ENCODE measurements around the gene APOH. TPM values are rescaled to one million over a fixed set of nuclear protein-coding genes. Genes with fewer than 3 reads are reported as not detected.

The APOH gene
- total and polyA plus RNA-seq, 2 of the 13 experiments (the other 11 are each of a cell fraction or from before 2014, with no cell fraction given), result 4,846 to 5,748 TPM

- TF ChIP-seq, protein P1, sequence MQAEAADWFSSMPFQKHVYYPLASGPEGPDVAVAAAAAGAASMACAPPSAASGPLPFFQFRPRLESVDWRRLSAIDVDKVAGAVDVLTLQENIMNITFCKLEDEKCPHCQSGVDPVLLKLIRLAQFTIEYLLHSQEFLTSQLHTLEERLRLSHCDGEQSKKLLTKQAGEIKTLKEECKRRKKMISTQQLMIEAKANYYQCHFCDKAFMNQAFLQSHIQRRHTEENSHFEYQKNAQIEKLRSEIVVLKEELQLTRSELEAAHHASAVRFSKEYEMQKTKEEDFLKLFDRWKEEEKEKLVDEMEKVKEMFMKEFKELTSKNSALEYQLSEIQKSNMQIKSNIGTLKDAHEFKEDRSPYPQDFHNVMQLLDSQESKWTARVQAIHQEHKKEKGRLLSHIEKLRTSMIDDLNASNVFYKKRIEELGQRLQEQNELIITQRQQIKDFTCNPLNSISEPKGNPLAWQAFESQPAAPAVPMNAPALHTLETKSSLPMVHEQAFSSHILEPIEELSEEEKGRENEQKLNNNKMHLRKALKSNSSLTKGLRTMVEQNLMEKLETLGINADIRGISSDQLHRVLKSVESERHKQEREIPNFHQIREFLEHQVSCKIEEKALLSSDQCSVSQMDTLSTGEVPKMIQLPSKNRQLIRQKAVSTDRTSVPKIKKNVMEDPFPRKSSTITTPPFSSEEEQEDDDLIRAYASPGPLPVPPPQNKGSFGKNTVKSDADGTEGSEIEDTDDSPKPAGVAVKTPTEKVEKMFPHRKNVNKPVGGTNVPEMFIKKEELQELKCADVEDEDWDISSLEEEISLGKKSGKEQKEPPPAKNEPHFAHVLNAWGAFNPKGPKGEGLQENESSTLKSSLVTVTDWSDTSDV (CRISPR knock-in tag; IDR thresholded peaks at IDR 0.05), result no peak
- 0 out of 2 replicates have a peak, but pooled peaks have one; percentile 51 for TF ChIP-seq ZNF740 (CRISPR knock-in tag; IDR thresholded peaks at IDR 0.05)
- peak; percentile 96; the same call in 1 of the 2 replicates for TF ChIP-seq ATF6 (CRISPR knock-in tag; conservative IDR thresholded peaks at IDR 0.05)
- TF ChIP-seq RBM22 (optimal IDR thresholded peaks at IDR 0.05; ENCODE audit: low read length), result no peak
- no peak for TF ChIP-seq ZSCAN25 (CRISPR knock-in tag; IDR thresholded peaks at IDR 0.05)
- 0 out of 2 replicates have a peak, but pooled peaks have one; percentile 15 for TF ChIP-seq LCORL (IDR thresholded peaks at IDR 0.05)
- peak; percentile 17; the same call in 1 of the 2 replicates for TF ChIP-seq LCORL (CRISPR knock-in tag; IDR thresholded peaks at IDR 0.05)
- TF ChIP-seq NFE2L2 (IDR thresholded peaks at IDR 0.05; ENCODE audit: low read length), result no peak
- TF ChIP-seq ZNF407 (CRISPR knock-in tag; IDR thresholded peaks at IDR 0.05; ENCODE audit: not compliant biosample characterization), result peak; percentile 59
- no peak for TF ChIP-seq ZNF205 (CRISPR knock-in tag; IDR thresholded peaks at IDR 0.05)
- TF ChIP-seq DNMT3B (CRISPR knock-in tag; conservative IDR thresholded peaks at IDR 0.05), result peak; percentile 86; the same call in 1 of the 2 replicates
- TF ChIP-seq NPAS2 (CRISPR knock-in tag; IDR thresholded peaks at IDR 0.05; ENCODE audit: borderline replicate concordance), result no peak
- peak; percentile 90 for TF ChIP-seq SMYD3 (CRISPR knock-in tag; IDR thresholded peaks at IDR 0.05)
- TF ChIP-seq ZNF331 (CRISPR knock-in tag; IDR thresholded peaks at IDR 0.05), result peak; percentile 87
Observed at GRCh38 chr17:66228887-66229782, at the start of gene APOH (continued).

Data from HepG2 (cell line).